Keratinocyte (primary cell): ENCODE results near the gene A3GALT2. TPM values are rescaled to one million over a fixed set of nuclear protein-coding genes. Genes with fewer than 3 reads are reported as not detected.

Experiments
- DNase-seq: peaks from one replicate; pipeline ENCODE4 v3.0.0-alpha.2; 2011; ENCODE audit warnings: low read depth, missing footprints, low spot score
- FAIRE-seq: peaks from 2 replicates; lab custom pipeline; 2011; peaks lifted over from hg19 to GRCh38; lab: Jason Lieb, UNC
- H2AFZ ChIP-seq: 2 replicates; pipeline ENCODE4 v1.6.0; 2012; ENCODE audit warnings: low read length, control low read depth, inconsistent platforms; ENCODE audit not compliant: control insufficient read depth
- H3K27ac ChIP-seq: 2 replicates; pipeline ENCODE4 v1.5.1; 2011; ENCODE audit warnings: low read length; ENCODE audit not compliant: control insufficient read depth, insufficient read depth
- H3K27me3 ChIP-seq: 3 replicates; pipeline ENCODE4 v1.6.0; 2011; ENCODE audit warnings: low read length; ENCODE audit not compliant: control insufficient read depth, insufficient read depth; ENCODE audit errors: extremely low read depth
- H3K36me3 ChIP-seq, 2 experiments: 2 replicates in 1 of 2; 3 replicates in 1 of 2; pipeline ENCODE4 v1.5.1; 2011; ENCODE audit warnings: low read length in 2 of 2, mild to moderate bottlenecking in 1 of 2; ENCODE audit not compliant: control insufficient read depth in 2 of 2, insufficient read depth in 2 of 2; ENCODE audit errors: extremely low read depth in 1 of 2
- H3K4me1 ChIP-seq: 3 replicates; pipeline ENCODE4 v1.5.1; 2011; ENCODE audit warnings: low read length; ENCODE audit not compliant: control insufficient read depth, insufficient read depth; ENCODE audit errors: extremely low read depth
- H3K4me2 ChIP-seq: 3 replicates; pipeline ENCODE4 v1.6.0; 2011; ENCODE audit warnings: low read depth, low read length; ENCODE audit not compliant: control insufficient read depth, insufficient read depth; ENCODE audit errors: extremely low read depth
- H3K4me3 ChIP-seq, 3 experiments: fragments of 200-600 bp in 1 of 3; sonication (generic) in 1 of 3; 2 replicates in 2 of 3; 3 replicates in 1 of 3; pipeline ENCODE4 v1.5.1; 2011 to 2016; ENCODE audit warnings: low read length in 3 of 3, mild to moderate bottlenecking in 3 of 3, control low read depth in 2 of 3, inconsistent platforms in 1 of 3, low read depth in 1 of 3, mixed read lengths in 1 of 3, mixed run types in 1 of 3, moderate library complexity in 1 of 3; ENCODE audit not compliant: control insufficient read depth in 2 of 3, insufficient read depth in 2 of 3; ENCODE audit errors: extremely low read depth in 1 of 3
- H3K79me2 ChIP-seq: 2 replicates; pipeline ENCODE4 v1.6.0; 2012; ENCODE audit warnings: low read length; ENCODE audit not compliant: control insufficient read depth, insufficient read depth
- H3K9ac ChIP-seq: 3 replicates; pipeline ENCODE4 v1.6.0; 2011; ENCODE audit warnings: low read length; ENCODE audit not compliant: control insufficient read depth, insufficient read depth; ENCODE audit errors: extremely low read depth
- H3K9me1 ChIP-seq: 3 replicates; pipeline ENCODE4 v1.6.0; 2011; ENCODE audit warnings: low read length; ENCODE audit not compliant: control insufficient read depth, insufficient read depth; ENCODE audit errors: extremely low read depth
- H3K9me3 ChIP-seq: 2 replicates; pipeline ENCODE4 v1.5.1; 2012; ENCODE audit warnings: low read depth, low read length; ENCODE audit not compliant: control insufficient read depth
- H4K20me1 ChIP-seq: 3 replicates; pipeline ENCODE4 v1.6.0; 2011; ENCODE audit warnings: low read length; ENCODE audit not compliant: control insufficient read depth, insufficient read depth; ENCODE audit errors: extremely low read depth
- CTCF ChIP-seq, 3 experiments: IDR thresholded peaks in 1 of 3; conservative IDR thresholded peaks in 1 of 3; optimal IDR thresholded peaks in 1 of 3; 2 replicates in 2 of 3; 3 replicates in 1 of 3; pipeline versions ENCODE3 to v1.5.1; 2011; ENCODE audit warnings: low read length in 3 of 3, mild to moderate bottlenecking in 3 of 3, moderate library complexity in 2 of 3, control low read depth in 1 of 3, inconsistent platforms in 1 of 3; ENCODE audit not compliant: insufficient read depth in 2 of 3; ENCODE audit errors: extremely low read depth in 1 of 3
- EZH2 ChIP-seq: IDR thresholded peaks from one replicate; pipeline ENCODE4 v1.6.1; 2012; ENCODE audit warnings: inconsistent platforms, mild to moderate bottlenecking, low read length, moderate library complexity
- dilution Hi-C: fragments of 300-500 bp; cut with MboI; formaldehyde crosslinking; loops from one replicate; pipeline ENCODE4 v1.7.0; 2020; ENCODE audit warnings: low sequenced_read_pairs; ENCODE audit not compliant: extremely low pct_ligation_motif_present
- polyA plus RNA-seq, 5 experiments: library from polyadenylated mRNA; depleted of rRNA in 3 of 5; stranded (reverse) in 3 of 5; stranded (forward) in 1 of 5; unstranded in 1 of 5; fragments of >200 nt; gene quantifications; 1 replicate in 1 of 5; 2 replicates in 3 of 5; 3 replicates in 1 of 5; pipeline versions ENCODE4 v1.2.1 to v1.2.3, GENCODE V29; 2011 to 2012; ENCODE audit warnings: missing spikeins in 2 of 5, low read depth in 1 of 5, low replicate concordance in 1 of 5

The A3GALT2 gene
- polyA plus RNA-seq, 1 donor (not counting 4 experiments of a cell fraction or from before 2014, with no cell fraction given): not detected

GRCh38 chr1:33265780-33266605 is 54.9 kb downstream of the A3GALT2 start:
- Histone ChIP-seq H3K4me3 (no peak overlapping the region), H3K9me1 (no peaks in the 10 kb centered on the region), H2AFZ (no peak overlapping the region), H3K9me3 (no peaks in the 10 kb centered on the region), H3K79me2 (no peaks in the 10 kb centered on the region), H3K27ac (no peak overlapping the region), H3K27me3 (no peaks in the 10 kb centered on the region), H4K20me1 (peaks cover 3% of the 10 kb centered on the region), H3K9ac (no peak overlapping the region), H3K4me2 (no peak overlapping the region), H3K36me3 (no peaks in the 10 kb centered on the region), H3K4me1 (peaks cover 7% of the 10 kb centered on the region)
- dilution Hi-C loops: no loop called here
- TF ChIP-seq EZH2: no peak
- TF ChIP-seq CTCF (optimal IDR thresholded peaks at IDR 0.05 in 1 of 3, IDR thresholded peaks at IDR 0.05 in 1 of 3, conservative IDR thresholded peaks at IDR 0.05 in 1 of 3; ENCODE audit: extremely low read depth in 1 of 3, insufficient read depth in 2 of 3, low read length in 3 of 3): no peak
- no peak for DNase-seq
- no peak for FAIRE-seq

GRCh38 chr1:33263890-33264504 is 56.9 kb downstream of the A3GALT2 start:
- peaks cover 7% of the 10 kb centered on the region for H3K4me1 ChIP-seq

More at GRCh38 chr1:33263890-33264504, 56.9 kb downstream of the A3GALT2 start:
- H3K79me2 ChIP-seq: no peaks in the 10 kb centered on the region
- no peak overlapping the region for H3K4me2 ChIP-seq
- no peak overlapping the region for H3K9ac ChIP-seq
- no peak overlapping the region for H2AFZ ChIP-seq
- H3K9me1 ChIP-seq: no peaks in the 10 kb centered on the region
- FAIRE-seq: no peak
- no peak for DNase-seq
- no peak overlapping the region for H3K4me3 ChIP-seq
- dilution Hi-C loops: no loop called here
- no peaks in the 10 kb centered on the region for H3K36me3 ChIP-seq
- no peak overlapping the region for H3K27ac ChIP-seq
- H3K9me3 ChIP-seq: no peaks in the 10 kb centered on the region
- H3K27me3 ChIP-seq: no peaks in the 10 kb centered on the region
- H4K20me1 ChIP-seq: peaks cover 4% of the 10 kb centered on the region
- TF ChIP-seq CTCF (optimal IDR thresholded peaks at IDR 0.05 in 1 of 3, IDR thresholded peaks at IDR 0.05 in 1 of 3, conservative IDR thresholded peaks at IDR 0.05 in 1 of 3; ENCODE audit: extremely low read depth in 1 of 3, insufficient read depth in 2 of 3, low read length in 3 of 3): no peak
- no peak for TF ChIP-seq EZH2
